Esophagus squamous epithelium (tissue), 5 donors: ENCODE measurements around the gene YPEL2. TPM values are rescaled to one million over a fixed set of nuclear protein-coding genes. Genes with fewer than 3 reads are reported as not detected.

Experiments
- DNase-seq: peaks from one replicate; lab custom pipeline; 2025; lab: John Stamatoyannopoulos, UW
- H3K27ac ChIP-seq, 4 donors: fragments of 200-600 bp; sonication (generic); one replicate each; pipeline ENCODE4 v1.5.1; 2016 to 2019; ENCODE audit warnings: mild to moderate bottlenecking in 1 of 4
- H3K27me3 ChIP-seq, 4 donors: fragments of 200-600 bp; sonication (generic); 1 replicate in 3 of 4; 2 replicates in 1 of 4; pipeline versions ENCODE4 v1.5.1 to v1.6.0; 2017 to 2021; ENCODE audit warnings: antibody characterized with exemption in 1 of 4
- H3K36me3 ChIP-seq, 3 donors: fragments of 200-600 bp; sonication (generic); one replicate each; pipeline ENCODE4 v1.5.1; 2016 to 2019
- H3K4me1 ChIP-seq, 3 donors: fragments of 200-600 bp; sonication (generic); one replicate each; pipeline ENCODE4 v1.5.1; 2017 to 2019
- H3K4me3 ChIP-seq, 4 donors: fragments of 200-600 bp; sonication (generic); 1 replicate in 3 of 4; 2 replicates in 1 of 4; pipeline ENCODE4 v1.5.1; 2016 to 2019; ENCODE audit warnings: mild to moderate bottlenecking in 2 of 4, moderate library complexity in 1 of 4
- H3K9me3 ChIP-seq, 3 donors: fragments of 200-600 bp; sonication (generic); one replicate each; pipeline ENCODE4 v1.5.1; 2016 to 2019
- POLR2A ChIP-seq, 4 donors: fragments of 450-650 bp; IDR thresholded peaks; one replicate each; pipeline ENCODE4 v1.6.1; 2017; ENCODE audit warnings: antibody characterized with exemption in 4 of 4, mild to moderate bottlenecking in 4 of 4, moderate library complexity in 3 of 4
- WGBS, 2 donors: methylation state at CpG; one replicate each; pipeline ENCODE4 v1.1.5; 2018; 5-methylcytosine and 5-hydroxymethylcytosine counted together
- intact Hi-C: fragments of 100-400 bp; cut with DNase I; formaldehyde crosslinking; loops from one replicate; pipeline ENCODE4 v1.15.0; 2022
- total RNA-seq, 4 donors: library from RNA; depleted of rRNA; stranded (reverse); fragments of >200 nt; gene quantifications; one replicate each; pipeline ENCODE4 v1.1.0, GENCODE V29; 2016
- TF ChIP-seq, protein P1 (sequence below), 6 experiments: fragments of 450-650 bp in 4 of 6; fragments of 200-600 bp in 2 of 6; sonication (generic) in 2 of 6; IDR thresholded peaks; one replicate each; pipeline ENCODE4 v1.5.1; 2016 to 2019; ENCODE audit warnings: antibody characterized with exemption in 6 of 6, mild to moderate bottlenecking in 4 of 6, moderate library complexity in 4 of 6
- donor health status: DM: yes; HTN: yes; CAD: no.

Gene YPEL2
- total RNA-seq, 4 donors from 2014 or later: 5.5 to 18.3 (median 11.2) TPM

DNA sequence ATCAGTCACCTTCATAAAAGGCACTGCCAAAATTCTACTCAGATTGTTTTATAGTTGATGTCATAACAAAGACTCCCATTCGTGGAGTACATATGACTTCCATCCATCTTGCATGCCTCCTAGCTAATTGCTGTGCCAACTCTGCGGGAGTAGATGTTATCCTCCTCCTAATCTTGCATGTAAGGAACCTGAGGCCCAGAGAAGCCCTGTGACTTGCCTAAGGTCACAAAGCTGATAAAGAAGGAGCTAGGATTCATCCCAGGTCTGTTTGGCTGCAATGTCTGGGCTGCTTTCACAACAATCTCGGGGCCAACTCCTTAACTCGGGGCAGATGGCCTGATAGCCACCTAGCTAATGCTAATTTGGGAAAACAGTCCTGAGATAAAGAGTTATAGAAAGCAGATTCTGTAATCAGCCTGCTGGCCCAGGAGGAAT lies 87.3 kb downstream of the YPEL2 start:
- Histone ChIP-seq H3K9me3 (no peaks in the 10 kb centered on the region), H3K27ac (no peak overlapping the region), H3K36me3 (no peaks in the 10 kb centered on the region), H3K4me1 (peaks cover 0 to 14% (median 12%) of the 10 kb centered on the region in 3 donors), H3K27me3 (no peaks in the 10 kb centered on the region), H3K4me3 (no peak overlapping the region)
- DNase-seq: no peak
- intact Hi-C loops: no loop called here
- WGBS, 2 donors: 12 to 27% methylated on average over 2 to 4 of the region's 4 CpGs
- no peak for TF ChIP-seq POLR2A (IDR thresholded peaks at IDR 0.05)
- TF ChIP-seq, protein P1, sequence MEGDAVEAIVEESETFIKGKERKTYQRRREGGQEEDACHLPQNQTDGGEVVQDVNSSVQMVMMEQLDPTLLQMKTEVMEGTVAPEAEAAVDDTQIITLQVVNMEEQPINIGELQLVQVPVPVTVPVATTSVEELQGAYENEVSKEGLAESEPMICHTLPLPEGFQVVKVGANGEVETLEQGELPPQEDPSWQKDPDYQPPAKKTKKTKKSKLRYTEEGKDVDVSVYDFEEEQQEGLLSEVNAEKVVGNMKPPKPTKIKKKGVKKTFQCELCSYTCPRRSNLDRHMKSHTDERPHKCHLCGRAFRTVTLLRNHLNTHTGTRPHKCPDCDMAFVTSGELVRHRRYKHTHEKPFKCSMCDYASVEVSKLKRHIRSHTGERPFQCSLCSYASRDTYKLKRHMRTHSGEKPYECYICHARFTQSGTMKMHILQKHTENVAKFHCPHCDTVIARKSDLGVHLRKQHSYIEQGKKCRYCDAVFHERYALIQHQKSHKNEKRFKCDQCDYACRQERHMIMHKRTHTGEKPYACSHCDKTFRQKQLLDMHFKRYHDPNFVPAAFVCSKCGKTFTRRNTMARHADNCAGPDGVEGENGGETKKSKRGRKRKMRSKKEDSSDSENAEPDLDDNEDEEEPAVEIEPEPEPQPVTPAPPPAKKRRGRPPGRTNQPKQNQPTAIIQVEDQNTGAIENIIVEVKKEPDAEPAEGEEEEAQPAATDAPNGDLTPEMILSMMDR (IDR thresholded peaks at IDR 0.05): no peak

DNA sequence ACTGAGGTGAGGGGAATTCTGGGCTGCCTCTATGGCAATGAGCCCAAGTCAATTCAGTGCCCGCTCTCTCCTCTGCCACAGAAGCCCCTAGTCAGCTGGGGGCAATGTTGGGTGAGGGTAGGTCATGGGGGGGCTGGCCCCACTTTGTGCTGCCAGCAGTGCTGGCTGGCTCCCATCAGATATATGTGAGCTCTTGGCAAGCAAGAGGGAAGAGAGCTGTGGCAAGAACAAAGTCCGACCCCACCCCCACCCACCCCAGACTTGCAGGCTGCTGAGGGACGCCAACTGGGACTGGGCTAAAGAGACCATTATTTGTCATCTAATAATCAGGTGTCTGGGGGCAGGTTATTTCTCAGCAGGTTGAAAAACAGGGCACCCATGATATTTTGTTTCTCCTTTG lies 89.4 kb downstream of the YPEL2 start:
- intact Hi-C loops: no loop called here
- no peak for DNase-seq
- Histone ChIP-seq H3K9me3 (no peaks in the 10 kb centered on the region), H3K27ac (no peak overlapping the region), H3K36me3 (no peaks in the 10 kb centered on the region), H3K4me1 (peaks cover 0 to 35% (median 24%) of the 10 kb centered on the region in 3 donors), H3K27me3 (no peaks in the 10 kb centered on the region), H3K4me3 (no peak overlapping the region)
- WGBS, 2 donors: 78 to 83% methylated on average over 1 of the region's 3 CpGs
- no peak for TF ChIP-seq POLR2A (IDR thresholded peaks at IDR 0.05)
- TF ChIP-seq, protein P1 (IDR thresholded peaks at IDR 0.05): no peak

DNA sequence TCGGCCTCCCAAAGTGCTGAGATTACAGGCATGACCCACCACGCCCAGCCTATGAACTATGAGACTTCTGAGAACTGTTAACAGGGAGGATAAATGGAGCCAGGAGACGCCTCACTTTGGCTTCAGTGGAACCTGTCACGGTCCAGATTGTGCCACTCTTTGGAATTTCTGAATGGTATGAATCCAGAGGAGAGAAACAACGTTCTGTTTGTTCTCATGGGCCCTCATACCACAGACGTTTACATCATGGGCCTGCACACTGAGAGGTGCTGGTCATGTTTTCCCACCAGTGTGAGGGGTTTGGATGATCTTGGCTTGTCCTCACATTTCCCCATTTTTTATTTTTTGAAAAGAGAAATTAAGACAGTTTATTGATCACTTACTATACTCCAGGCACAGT lies 90.3 kb downstream of the YPEL2 start:
- Histone ChIP-seq H3K27me3 (no peaks in the 10 kb centered on the region), H3K4me1 (peaks cover 0 to 43% (median 31%) of the 10 kb centered on the region in 3 donors), H3K4me3 (no peak overlapping the region), H3K27ac (no peak overlapping the region), H3K36me3 (no peaks in the 10 kb centered on the region), H3K9me3 (no peaks in the 10 kb centered on the region)
- WGBS, 2 donors: 73 to 79% methylated on average over 3 to 4 of the region's 6 CpGs
- intact Hi-C loops: no loop called here
- no peak for DNase-seq
- TF ChIP-seq, protein P1 (IDR thresholded peaks at IDR 0.05): no peak
- no peak for TF ChIP-seq POLR2A (IDR thresholded peaks at IDR 0.05)

DNA sequence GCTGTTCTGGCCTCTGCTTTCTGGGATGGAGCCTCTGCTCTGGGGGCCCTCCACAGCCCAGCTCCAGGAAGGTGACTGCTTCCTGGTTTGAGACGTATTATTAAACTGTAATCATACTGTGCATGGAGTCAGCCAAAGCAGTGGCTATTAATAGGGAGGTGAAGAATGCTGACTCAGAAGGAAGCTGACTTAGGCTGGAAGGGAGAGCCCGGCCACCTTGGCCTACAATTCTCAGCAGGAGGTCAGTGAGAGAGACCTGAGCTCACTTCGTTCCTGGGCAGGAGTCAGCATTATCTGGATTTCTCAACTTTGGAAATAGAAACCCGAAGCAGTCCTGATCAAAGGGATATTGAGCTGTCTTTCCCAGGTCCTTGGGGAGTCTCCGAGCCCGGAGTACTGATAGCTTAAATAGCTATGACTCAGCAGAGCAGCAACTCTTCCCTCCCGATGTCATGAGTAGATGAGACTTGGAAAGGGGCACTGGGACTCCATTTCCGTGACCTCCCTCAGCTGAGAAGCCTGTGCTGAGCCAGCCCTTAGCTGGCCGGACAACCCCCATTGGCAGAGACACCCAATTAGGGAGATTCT lies 91.8 kb downstream of the YPEL2 start:
- Histone ChIP-seq H3K27me3 (no peaks in the 10 kb centered on the region), H3K9me3 (no peaks in the 10 kb centered on the region), H3K27ac (peak overlapping the region in 3 of 4 donors; percentile 40 to 90 (median 81)), H3K36me3 (no peaks in the 10 kb centered on the region), H3K4me3 (no peak overlapping the region), H3K4me1 (peaks cover 0 to 57% (median 38%) of the 10 kb centered on the region in 3 donors)
- intact Hi-C loops: no loop called here
- TF ChIP-seq POLR2A (IDR thresholded peaks at IDR 0.05): no peak
- TF ChIP-seq, protein P1 (IDR thresholded peaks at IDR 0.05): no peak
- WGBS, 2 donors: 61 to 63% methylated on average over 5 to 8 of the region's 9 CpGs
- DNase-seq: no peak

DNA sequence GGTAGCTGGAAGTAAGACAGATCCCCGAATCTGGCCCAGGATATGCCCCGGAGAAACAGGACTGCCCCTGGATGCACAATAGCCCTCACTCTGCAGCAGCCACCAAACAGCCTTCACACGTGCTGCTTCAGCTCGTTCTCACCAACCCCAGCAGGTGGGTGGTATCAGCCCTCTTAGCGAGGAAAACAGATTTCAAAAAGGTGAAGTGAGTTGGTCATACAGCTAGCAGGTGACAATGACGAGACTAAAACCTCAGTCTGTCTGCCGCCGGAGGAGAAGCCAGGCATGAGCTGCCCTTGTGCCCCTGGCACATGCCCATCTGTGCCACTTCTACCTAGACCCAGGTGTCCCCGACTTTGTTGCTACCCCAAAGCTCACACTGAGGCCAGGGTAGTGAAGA lies 92.4 kb downstream of the YPEL2 start:
- 81 to 84% methylated on average over 5 to 9 of the region's 9 CpGs for WGBS, 2 donors
- no peak for DNase-seq
- Histone ChIP-seq H3K9me3 (no peaks in the 10 kb centered on the region), H3K27ac (peak overlapping the region in 3 of 4 donors; percentile 40 to 90 (median 81)), H3K27me3 (no peaks in the 10 kb centered on the region), H3K4me3 (no peak overlapping the region), H3K4me1 (peaks cover 0 to 64% (median 45%) of the 10 kb centered on the region in 3 donors), H3K36me3 (no peaks in the 10 kb centered on the region)
- TF ChIP-seq, protein P1 (IDR thresholded peaks at IDR 0.05): no peak
- no peak for TF ChIP-seq POLR2A (IDR thresholded peaks at IDR 0.05)
- intact Hi-C loops: no loop called here
